ENCODE measurements around the gene EPM2AIP1.
"Not testable (repeated sequence)": the region's sequence is repeated elsewhere in the genome, so short reads cannot be mapped to it uniquely, and the experiment has no call there.

EPM2AIP1 gene

GRCh38 chr3:36993326-36994283, 674 bp upstream of the EPM2AIP1 start, which contains the start of gene MLH1:
Gene MLH1, plus strand, starts transcription at chr3:36993518. Its CDS starts 30 bp downstream, at chr3:36993548.
- peak; percentile 96 for DNase-seq (ENCODE audit: low spot score)

GRCh38 chr3:36991923-36992805, 767 bp downstream of the EPM2AIP1 start:
- DNase-seq (ENCODE audit: low spot score) = no peak

- no peak for DNase-seq (ENCODE audit: low spot score)
Measured at GRCh38 chr3:36991147-36991546, 1.8 kb downstream of the EPM2AIP1 start.

GRCh38 chr3:36989568-36989967, 3.4 kb downstream of the EPM2AIP1 start:
- no peak for DNase-seq (ENCODE audit: low spot score)

- no peak for DNase-seq (ENCODE audit: low spot score)
Measured at GRCh38 chr3:36989005-36989404, 3.9 kb downstream of the EPM2AIP1 start.

- DNase-seq (ENCODE audit: low spot score) = no peak
Measured at GRCh38 chr3:36988356-36988755, 4.6 kb downstream of the EPM2AIP1 start.

- no peak for DNase-seq (ENCODE audit: low spot score)
Measured at GRCh38 chr3:36981006-36981405, 11.9 kb downstream of the EPM2AIP1 start.

GRCh38 chr3:36973139-36973538, 19.8 kb downstream of the EPM2AIP1 start:
- DNase-seq (ENCODE audit: low spot score) = no peak

- no peak for DNase-seq (ENCODE audit: low spot score)
Measured at GRCh38 chr3:36972163-36972562, 20.8 kb downstream of the EPM2AIP1 start.

- DNase-seq (ENCODE audit: low spot score) = peak; percentile 65
Measured at GRCh38 chr3:36969540-36970432, 23.1 kb downstream of the EPM2AIP1 start.

- no peak for DNase-seq (ENCODE audit: low spot score)
Measured at GRCh38 chr3:36969085-36969484, 23.8 kb downstream of the EPM2AIP1 start.

GRCh38 chr3:36965440-36965839, 27.5 kb downstream of the EPM2AIP1 start:
- DNase-seq (ENCODE audit: low spot score) = no peak

GRCh38 chr3:36964817-36965216, 28.1 kb downstream of the EPM2AIP1 start:
- no peak for DNase-seq (ENCODE audit: low spot score)

GRCh38 chr3:36964331-36964730, 28.6 kb downstream of the EPM2AIP1 start:
- no peak for DNase-seq (ENCODE audit: low spot score)

- not testable (repeated sequence) for DNase-seq (ENCODE audit: low spot score)
Measured at GRCh38 chr3:36963008-36963407, 29.9 kb downstream of the EPM2AIP1 start.

- DNase-seq (ENCODE audit: low spot score) = no peak
Measured at GRCh38 chr3:36960502-36960901, 32.4 kb downstream of the EPM2AIP1 start.

- no peak for DNase-seq (ENCODE audit: low spot score)
Measured at GRCh38 chr3:36959821-36960220, 33.1 kb downstream of the EPM2AIP1 start.

GRCh38 chr3:36957862-36958686, 34.9 kb downstream of the EPM2AIP1 start:
- DNase-seq (ENCODE audit: low spot score) = peak; percentile 69

GRCh38 chr3:36957063-36957462, 35.9 kb downstream of the EPM2AIP1 start:
- no peak for DNase-seq (ENCODE audit: low spot score)

GRCh38 chr3:36956155-36956554, 36.8 kb downstream of the EPM2AIP1 start:
- DNase-seq (ENCODE audit: low spot score) = no peak

All from COLO829 (cell line).